Central memory CD8-positive, alpha-beta T cell (primary cell): ENCODE data around the gene PROM1.

Experiments
- ATAC-seq: fragments of 150-1000 bp; cut with Tn5 transposase; replicated peaks from 2 replicates; pipeline ENCODE4 v1.10.0; 2022; ENCODE audit warnings: mild to moderate bottlenecking, moderate FRiP score, moderate number of reproducible peaks; ENCODE audit not compliant: poor library complexity, severe bottlenecking; ENCODE audit errors: extremely low read depth
- DNase-seq, 2 donors: peaks; one replicate each; pipeline ENCODE4 v3.0.0; 2021; ENCODE audit warnings: low spot score in 2 of 2
- H3K27ac Mint-ChIP-seq: one replicate; pipeline ENCODE4 v1.8.0; 2022; ENCODE audit warnings: low read depth, mild to moderate bottlenecking, moderate library complexity, mixed read lengths
- H3K27me3 Mint-ChIP-seq: one replicate; pipeline ENCODE4 v1.8.0; 2022; ENCODE audit warnings: mixed read lengths
- H3K36me3 Mint-ChIP-seq: one replicate; pipeline ENCODE4 v1.8.0; 2022; ENCODE audit warnings: mild to moderate bottlenecking, moderate library complexity, mixed read lengths; ENCODE audit not compliant: insufficient read depth
- H3K4me1 Mint-ChIP-seq: one replicate; pipeline ENCODE4 v1.8.0; 2022; ENCODE audit warnings: mixed read lengths
- H3K4me3 Mint-ChIP-seq: one replicate; pipeline ENCODE4 v1.8.0; 2022; ENCODE audit warnings: mild to moderate bottlenecking, moderate library complexity, mixed read lengths
- H3K9me3 Mint-ChIP-seq: one replicate; pipeline ENCODE4 v1.8.0; 2022; ENCODE audit warnings: mixed read lengths

Gene PROM1

DNA sequence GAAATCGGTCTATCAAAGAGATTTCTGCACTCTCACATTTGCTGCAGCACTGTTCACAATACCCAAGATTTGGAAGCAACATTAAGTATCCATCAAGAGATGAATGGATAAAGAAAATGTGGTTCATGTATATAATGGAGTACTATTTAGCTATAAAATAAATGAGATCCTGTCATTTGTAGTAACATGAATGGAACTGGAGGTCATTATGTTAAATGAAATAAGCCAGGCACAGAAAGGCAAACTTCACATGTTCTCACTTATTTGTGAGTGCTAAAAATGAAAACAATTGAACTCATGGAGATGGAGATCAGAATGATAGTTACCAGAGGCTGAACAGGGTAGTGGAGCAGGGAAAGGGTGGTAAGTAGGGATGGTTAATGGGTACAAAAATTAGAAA lies 17.0 kb upstream of the PROM1 start:
- H3K4me1 Mint-ChIP-seq, result no peaks in the 10 kb centered on the region
- no peaks in the 10 kb centered on the region for H3K36me3 Mint-ChIP-seq
- ATAC-seq (no peak), DNase-seq (no peak)
- H3K27me3 Mint-ChIP-seq, result peaks cover 61% of the 10 kb centered on the region
- no peak overlapping the region for H3K27ac Mint-ChIP-seq
- no peak overlapping the region for H3K4me3 Mint-ChIP-seq
- H3K9me3 Mint-ChIP-seq, result no peaks in the 10 kb centered on the region

DNA sequence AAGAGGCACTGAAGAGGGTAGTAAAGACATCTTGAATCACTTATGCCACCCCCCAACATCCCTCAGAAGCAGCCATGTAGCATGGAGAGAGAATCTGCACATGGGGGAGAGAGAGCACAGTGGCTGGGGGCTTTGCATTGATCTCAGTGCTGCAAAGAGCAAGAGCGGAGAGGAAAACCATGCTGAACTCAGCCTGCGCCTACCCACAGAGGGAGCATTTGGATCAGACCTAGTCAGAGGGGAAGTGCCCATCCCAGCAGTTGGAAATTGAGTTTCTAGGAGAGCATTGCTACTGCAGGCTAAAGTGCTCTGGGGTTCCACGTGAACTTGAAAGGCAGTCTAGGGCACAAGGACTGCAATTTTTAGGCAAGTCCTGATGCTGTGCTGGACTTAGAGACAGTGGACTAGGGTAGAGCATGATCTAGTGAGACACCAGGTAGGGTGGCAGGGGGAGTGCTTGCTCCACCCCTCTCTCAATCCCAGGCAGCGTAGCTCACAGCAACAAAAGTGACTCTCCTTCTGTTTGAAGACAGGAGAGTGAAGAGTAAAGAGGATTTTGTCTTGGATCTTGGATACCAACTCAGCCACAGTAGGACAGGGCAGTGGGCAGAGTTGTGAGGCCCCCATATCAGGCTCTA lies 9.0 kb upstream of the PROM1 start:
- Mint-ChIP-seq H3K4me1 (no peaks in the 10 kb centered on the region), H3K36me3 (no peaks in the 10 kb centered on the region), H3K4me3 (no peak overlapping the region), H3K27ac (no peak overlapping the region), H3K27me3 (peaks cover 93% of the 10 kb centered on the region), H3K9me3 (no peaks in the 10 kb centered on the region)
- no peak for DNase-seq
- no peak for ATAC-seq

DNA sequence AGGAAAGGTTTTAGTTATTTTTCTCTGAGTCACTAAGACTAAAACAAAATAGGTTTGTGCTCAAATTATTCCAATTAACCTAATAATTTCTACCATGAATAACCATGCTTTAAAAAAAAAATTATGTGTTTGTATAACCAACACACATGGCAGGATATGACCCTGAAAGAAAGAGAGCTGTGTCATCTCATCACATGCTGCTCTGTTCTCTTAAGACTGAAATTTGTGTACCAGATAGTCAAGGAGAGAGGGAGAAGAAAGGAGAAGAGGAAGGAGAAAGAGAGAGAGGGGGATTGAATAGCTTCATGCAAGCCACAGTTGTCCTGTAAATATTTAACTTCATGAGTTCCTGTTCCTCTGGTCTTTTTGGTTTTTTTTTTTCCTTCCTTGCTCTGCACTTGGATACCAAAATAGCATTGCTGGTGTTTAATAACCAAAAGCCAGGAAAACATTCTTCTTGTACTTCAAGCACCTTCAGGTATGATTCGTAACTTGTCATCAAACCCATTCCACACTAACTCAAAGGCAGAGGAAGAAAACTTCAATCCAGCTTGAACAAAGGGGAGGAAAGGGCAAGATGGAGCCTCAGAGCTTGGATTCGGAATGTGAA lies 6.4 kb upstream of the PROM1 start:
- H3K36me3 Mint-ChIP-seq, result no peaks in the 10 kb centered on the region
- no peak overlapping the region for H3K4me3 Mint-ChIP-seq
- H3K9me3 Mint-ChIP-seq, result no peaks in the 10 kb centered on the region
- no peak overlapping the region for H3K27ac Mint-ChIP-seq
- no peaks in the 10 kb centered on the region for H3K4me1 Mint-ChIP-seq
- DNase-seq (no peak), ATAC-seq (no peak)
- peaks cover 93% of the 10 kb centered on the region for H3K27me3 Mint-ChIP-seq

GRCh38 chr4:16089156-16089555 lies 5.3 kb upstream of the PROM1 start:
- Mint-ChIP-seq H3K27me3 (peaks cover 93% of the 10 kb centered on the region), H3K36me3 (no peaks in the 10 kb centered on the region)
- ATAC-seq, result no peak

GRCh38 chr4:16088601-16089000 lies 4.8 kb upstream of the PROM1 start:
- no peak for DNase-seq
- peaks cover 93% of the 10 kb centered on the region for H3K27me3 Mint-ChIP-seq
- no peak overlapping the region for H3K27ac Mint-ChIP-seq
- no peak overlapping the region for H3K4me3 Mint-ChIP-seq
- no peaks in the 10 kb centered on the region for H3K9me3 Mint-ChIP-seq
- no peaks in the 10 kb centered on the region for H3K36me3 Mint-ChIP-seq
- H3K4me1 Mint-ChIP-seq, result peaks cover 6% of the 10 kb centered on the region
- no peak for ATAC-seq

More at GRCh38 chr4:16089156-16089555, 5.3 kb upstream of the PROM1 start:
- no peak overlapping the region for H3K27ac Mint-ChIP-seq
- DNase-seq, result no peak
- no peaks in the 10 kb centered on the region for H3K9me3 Mint-ChIP-seq
- peaks cover 2% of the 10 kb centered on the region for H3K4me1 Mint-ChIP-seq
- H3K4me3 Mint-ChIP-seq, result no peak overlapping the region

DNA sequence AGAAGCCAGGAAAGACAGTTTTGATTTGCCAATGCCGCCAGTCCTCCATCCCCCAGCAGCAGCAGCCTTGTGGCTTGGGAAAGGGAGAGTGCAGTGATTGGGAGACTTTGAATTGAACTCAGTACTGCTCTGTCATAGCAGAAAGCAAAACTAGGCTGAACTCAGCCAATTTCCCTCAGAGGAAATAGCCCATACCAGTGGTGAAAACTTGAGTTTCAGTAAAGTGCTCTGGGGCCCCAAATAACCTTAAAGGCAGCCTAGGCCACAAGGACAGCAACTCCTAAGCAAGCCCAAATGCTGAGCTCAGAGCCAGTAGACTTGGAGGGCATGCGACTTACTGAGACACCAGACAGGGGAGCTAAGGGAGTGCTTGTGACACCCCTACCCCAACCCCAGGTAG lies 2.0 kb upstream of the PROM1 start:
- no peak for DNase-seq
- ATAC-seq, result no peak
- Mint-ChIP-seq H3K27ac (no peak overlapping the region), H3K4me3 (no peak overlapping the region), H3K36me3 (no peaks in the 10 kb centered on the region), H3K4me1 (peaks cover 17% of the 10 kb centered on the region), H3K9me3 (no peaks in the 10 kb centered on the region), H3K27me3 (peaks cover 88% of the 10 kb centered on the region)

GRCh38 chr4:16082426-16083240 lies 1.2 kb downstream of the PROM1 start:
- H3K4me1 Mint-ChIP-seq, result peaks cover 17% of the 10 kb centered on the region
- ATAC-seq (no peak), DNase-seq (no peak)
- peak overlapping the region; percentile 63 for H3K4me3 Mint-ChIP-seq
- peaks cover 93% of the 10 kb centered on the region for H3K27me3 Mint-ChIP-seq
- peaks cover 2% of the 10 kb centered on the region for H3K36me3 Mint-ChIP-seq
- no peaks in the 10 kb centered on the region for H3K9me3 Mint-ChIP-seq
- H3K27ac Mint-ChIP-seq, result no peak overlapping the region

DNA sequence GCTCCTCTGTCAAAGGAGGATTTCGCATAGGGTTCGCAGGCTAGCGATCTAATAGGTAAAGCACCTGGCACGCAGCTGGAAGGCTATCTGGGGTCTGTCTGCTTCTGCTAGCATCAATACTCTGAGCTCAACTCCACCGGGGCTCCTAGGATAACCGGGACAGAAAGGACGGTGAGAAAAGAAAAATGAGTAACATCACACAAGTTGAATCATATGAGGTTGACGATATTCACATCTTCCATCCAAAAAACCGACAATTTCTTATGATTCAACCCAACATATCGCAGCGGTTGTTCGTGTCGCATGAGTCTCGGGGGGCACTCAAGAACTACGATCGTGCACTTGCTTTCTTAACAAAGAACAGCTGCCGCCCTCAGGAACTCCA lies 1.8 kb downstream of the PROM1 start:
- no peak for DNase-seq
- H3K36me3 Mint-ChIP-seq, result peaks cover 2% of the 10 kb centered on the region
- ATAC-seq, result no peak
- H3K4me3 Mint-ChIP-seq, result peak overlapping the region; percentile 63
- H3K27me3 Mint-ChIP-seq, result peaks cover 93% of the 10 kb centered on the region
- peaks cover 17% of the 10 kb centered on the region for H3K4me1 Mint-ChIP-seq
- H3K27ac Mint-ChIP-seq, result no peak overlapping the region
- no peaks in the 10 kb centered on the region for H3K9me3 Mint-ChIP-seq

DNA sequence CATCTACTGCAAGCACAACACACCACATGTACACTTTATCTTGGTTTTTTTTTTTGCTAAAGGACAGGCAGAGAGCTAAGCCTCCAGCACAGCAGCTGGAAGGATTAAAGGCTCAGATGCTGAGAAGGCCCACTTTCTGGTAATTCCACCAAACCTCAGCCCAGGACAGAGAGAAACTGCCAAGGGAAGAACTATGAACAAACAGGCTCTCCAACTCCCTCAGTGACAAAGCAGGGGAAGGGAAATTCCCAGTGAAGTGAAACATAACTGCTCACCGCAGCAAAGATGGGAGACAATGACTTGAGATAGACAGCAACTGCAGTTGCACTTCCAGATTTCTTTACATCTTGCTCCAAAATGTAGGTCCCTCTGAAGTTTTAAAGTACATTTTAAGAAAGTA lies 4.8 kb downstream of the PROM1 start:
- Mint-ChIP-seq H3K27me3 (peaks cover 78% of the 10 kb centered on the region), H3K27ac (no peak overlapping the region), H3K36me3 (peaks cover 2% of the 10 kb centered on the region), H3K4me3 (no peak overlapping the region), H3K9me3 (no peaks in the 10 kb centered on the region), H3K4me1 (peaks cover 14% of the 10 kb centered on the region)
- no peak for DNase-seq
- no peak for ATAC-seq

DNA sequence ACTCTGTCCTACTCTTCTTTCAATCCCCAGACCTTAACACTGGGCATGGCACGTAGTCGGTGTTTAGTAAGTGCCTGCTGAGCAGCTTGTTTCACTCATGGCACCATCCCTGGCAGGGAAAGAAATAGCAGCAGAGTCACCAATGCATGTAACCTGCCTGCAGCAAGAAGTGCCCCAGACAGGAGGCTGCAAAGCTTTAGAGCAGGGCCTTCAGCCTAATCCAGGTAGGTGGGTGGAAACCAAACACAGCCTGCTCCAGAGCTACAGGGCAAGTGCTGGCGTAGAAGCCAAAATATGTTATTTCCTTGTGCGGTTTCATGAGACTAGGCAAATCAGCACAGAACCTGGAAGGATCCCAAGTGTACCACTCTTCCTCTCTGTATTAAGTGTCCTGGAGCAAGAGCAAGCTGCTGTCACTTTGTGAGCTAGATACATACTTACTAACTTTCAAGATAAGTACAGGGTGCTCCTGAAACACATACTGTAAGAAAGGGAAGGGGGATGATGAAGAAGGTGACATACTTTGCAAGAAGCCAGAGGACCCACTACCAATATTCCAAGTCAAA lies 5.5 kb downstream of the PROM1 start:
- H3K36me3 Mint-ChIP-seq, result peaks cover 2% of the 10 kb centered on the region
- DNase-seq (no peak), ATAC-seq (no peak)
- H3K27ac Mint-ChIP-seq, result no peak overlapping the region
- no peaks in the 10 kb centered on the region for H3K9me3 Mint-ChIP-seq
- H3K4me3 Mint-ChIP-seq, result no peak overlapping the region
- H3K4me1 Mint-ChIP-seq, result peaks cover 11% of the 10 kb centered on the region
- H3K27me3 Mint-ChIP-seq, result peaks cover 80% of the 10 kb centered on the region

DNA sequence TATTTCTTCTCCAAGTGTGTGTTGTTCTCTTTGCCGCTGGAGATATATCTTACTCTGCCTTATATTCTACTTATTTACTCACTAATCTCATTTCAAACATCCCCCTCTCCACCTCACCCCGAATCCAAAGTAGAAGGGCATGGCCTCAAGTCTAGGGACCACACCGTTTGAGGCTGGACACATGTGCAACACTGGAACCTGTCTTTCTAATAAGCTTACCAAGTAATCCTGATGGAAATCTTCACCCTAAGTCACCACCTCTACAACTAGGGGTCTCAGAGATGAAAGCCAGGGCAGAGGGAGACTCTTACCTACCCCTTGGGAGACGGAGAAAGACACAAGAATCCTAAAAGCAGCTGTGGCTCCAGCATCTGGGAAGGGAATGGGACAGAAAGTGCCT lies 6.0 kb downstream of the PROM1 start:
- Mint-ChIP-seq H3K36me3 (peaks cover 2% of the 10 kb centered on the region), H3K4me1 (peaks cover 10% of the 10 kb centered on the region), H3K4me3 (no peak overlapping the region), H3K27me3 (peaks cover 81% of the 10 kb centered on the region), H3K9me3 (no peaks in the 10 kb centered on the region), H3K27ac (no peak overlapping the region)
- ATAC-seq, result no peak
- no peak for DNase-seq

- Mint-ChIP-seq H3K27me3 (peaks cover 81% of the 10 kb centered on the region), H3K4me3 (no peak overlapping the region), H3K27ac (no peak overlapping the region), H3K36me3 (peaks cover 2% of the 10 kb centered on the region), H3K9me3 (no peaks in the 10 kb centered on the region), H3K4me1 (no peaks in the 10 kb centered on the region)
- DNase-seq (no peak), ATAC-seq (no peak)
Observed at GRCh38 chr4:16075975-16076757, 7.7 kb downstream of the PROM1 start.
